ENCODE measurements around the gene FHIT. TPM values are rescaled to one million over a fixed set of nuclear protein-coding genes. Genes with fewer than 3 reads are reported as not detected.

Gene FHIT
- total RNA-seq, 2 experiments from 2014 or later = 86.0 to 90.6 TPM

- no peak overlapping the region for H3K27ac Mint-ChIP-seq
- no peaks in the 10 kb centered on the region for H3K4me1 ChIP-seq (ENCODE audit: insufficient read depth, low read length)
- H3K9me3 Mint-ChIP-seq = no peaks in the 10 kb centered on the region
- no peak overlapping the region for H3K4me3 ChIP-seq (ENCODE audit: low read length)
- peaks cover 37% of the 10 kb centered on the region for H3K4me1 Mint-ChIP-seq (ENCODE audit: low read depth)
- intact Hi-C loops (cut with DNase I, micrococcal nuclease) = loop anchor here in 1 of 2 experiments (5.0 kb wide), 1 partner anchor 239 kb away; no protein-coding TSS in a partner anchor
- no peak for ATAC-seq (ENCODE audit: poor library complexity)
- peaks cover 22% of the 10 kb centered on the region for H3K36me3 Mint-ChIP-seq (ENCODE audit: low read depth)
- POLR2A ChIA-PET = interaction anchor here (0.6 kb wide), 1 partner anchor 570 kb away, joined by 3 read pairs; no protein-coding TSS in a partner anchor
- H3K27me3 ChIP-seq (ENCODE audit: control insufficient read depth in 1 of 2, insufficient read depth in 2 of 2, low read length in 2 of 2) = no peaks in the 10 kb centered on the region
- no peak overlapping the region for H3K4me3 Mint-ChIP-seq
- no peak for DNase-seq
- H3K36me3 ChIP-seq (ENCODE audit: insufficient read depth, low read length) = no peaks in the 10 kb centered on the region
- no peak for TF ChIP-seq CTCF (IDR thresholded peaks at IDR 0.05)
- no peak overlapping the region for H3K27ac ChIP-seq (ENCODE audit: low read depth in 1 of 2, low read length in 2 of 2)
- CTCF ChIA-PET = interaction anchor here (1.1 kb wide), 1 partner anchor 47 kb away, joined by 3 read pairs; no protein-coding TSS in a partner anchor
- no peaks in the 10 kb centered on the region for H3K9me3 ChIP-seq (ENCODE audit: control insufficient read depth in 1 of 2, insufficient read depth in 1 of 2, low read length in 2 of 2)
- no peaks in the 10 kb centered on the region for H3K27me3 Mint-ChIP-seq
Measured at GRCh38 chr3:59811160-59811559, 1440.1 kb downstream of the FHIT start.

DNA sequence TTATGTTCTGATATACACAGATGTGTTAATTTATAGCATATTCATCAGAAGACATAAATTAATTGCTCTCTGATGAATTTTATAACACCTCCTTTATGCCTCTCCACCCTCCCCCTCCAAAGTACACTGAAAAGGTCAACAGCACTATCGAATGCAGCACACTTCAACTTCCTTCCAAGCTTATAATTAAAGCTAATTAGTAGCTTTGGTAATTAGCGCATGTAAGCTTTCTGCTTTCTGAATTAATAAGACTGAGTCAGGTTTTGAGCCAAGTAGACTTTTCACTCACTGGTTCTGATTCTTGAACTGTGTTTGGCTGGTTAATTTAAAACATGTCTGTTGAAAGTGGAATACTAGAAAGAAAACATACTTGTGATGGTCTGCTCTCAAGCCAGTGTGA, 1440.6 kb downstream of the FHIT start:
- intact Hi-C loops (cut with DNase I, micrococcal nuclease) = loop anchor here in 1 of 2 experiments (5.0 kb wide), 1 partner anchor 238 kb away; no protein-coding TSS in a partner anchor
- Histone ChIP-seq H3K27me3 (ENCODE audit: control insufficient read depth in 1 of 2, insufficient read depth in 2 of 2, low read length in 2 of 2) (no peaks in the 10 kb centered on the region), H3K4me3 (ENCODE audit: low read length) (no peak overlapping the region), H3K27ac (ENCODE audit: low read depth in 1 of 2, low read length in 2 of 2) (no peak overlapping the region), H3K36me3 (ENCODE audit: insufficient read depth, low read length) (no peaks in the 10 kb centered on the region), H3K9me3 (ENCODE audit: control insufficient read depth in 1 of 2, insufficient read depth in 1 of 2, low read length in 2 of 2) (no peaks in the 10 kb centered on the region), H3K4me1 (ENCODE audit: insufficient read depth, low read length) (no peaks in the 10 kb centered on the region)
- no peak for ATAC-seq (ENCODE audit: poor library complexity)
- POLR2A ChIA-PET = no interaction called here
- no peaks in the 10 kb centered on the region for H3K9me3 Mint-ChIP-seq
- no peak for DNase-seq
- H3K4me3 Mint-ChIP-seq = no peak overlapping the region
- peaks cover 37% of the 10 kb centered on the region for H3K4me1 Mint-ChIP-seq (ENCODE audit: low read depth)
- H3K27me3 Mint-ChIP-seq = no peaks in the 10 kb centered on the region
- no peak for TF ChIP-seq CTCF (IDR thresholded peaks at IDR 0.05)
- no peak overlapping the region for H3K27ac Mint-ChIP-seq
- peaks cover 19% of the 10 kb centered on the region for H3K36me3 Mint-ChIP-seq (ENCODE audit: low read depth)
- CTCF ChIA-PET = interaction anchor here (1.1 kb wide), 1 partner anchor 235 kb away, joined by 3 read pairs; no protein-coding TSS in a partner anchor

GRCh38 chr3:59809710-59810444, 1441.4 kb downstream of the FHIT start:
- Histone ChIP-seq H3K4me1 (ENCODE audit: insufficient read depth, low read length) (no peaks in the 10 kb centered on the region), H3K9me3 (ENCODE audit: control insufficient read depth in 1 of 2, insufficient read depth in 1 of 2, low read length in 2 of 2) (no peaks in the 10 kb centered on the region), H3K27me3 (ENCODE audit: control insufficient read depth in 1 of 2, insufficient read depth in 2 of 2, low read length in 2 of 2) (no peaks in the 10 kb centered on the region), H3K27ac (ENCODE audit: low read depth in 1 of 2, low read length in 2 of 2) (no peak overlapping the region), H3K36me3 (ENCODE audit: insufficient read depth, low read length) (no peaks in the 10 kb centered on the region), H3K4me3 (ENCODE audit: low read length) (no peak overlapping the region)
- DNase-seq = peak in 3 of 14 experiments; percentile 14 to 23 (median 19)
- CTCF ChIA-PET = interaction anchor here (1.1 kb wide), 1 partner anchor 235 kb away, joined by 3 read pairs; no protein-coding TSS in a partner anchor
- Mint-ChIP-seq H3K27ac (no peak overlapping the region), H3K9me3 (no peaks in the 10 kb centered on the region), H3K4me1 (ENCODE audit: low read depth) (peaks cover 34% of the 10 kb centered on the region), H3K27me3 (no peaks in the 10 kb centered on the region), H3K36me3 (ENCODE audit: low read depth) (peaks cover 13% of the 10 kb centered on the region), H3K4me3 (no peak overlapping the region)
- POLR2A ChIA-PET = interaction anchor here (0.5 kb wide), 1 partner anchor 294 kb away, joined by 3 read pairs; no protein-coding TSS in a partner anchor
- TF ChIP-seq CTCF (IDR thresholded peaks at IDR 0.05) = no peak
- intact Hi-C loops (cut with DNase I, micrococcal nuclease) = loop anchor here (1.0 to 5.0 kb wide), 2 partner anchors 238 to 598 kb away; no protein-coding TSS in a partner anchor
- ATAC-seq (ENCODE audit: poor library complexity) = no peak

Measured in CD4-positive, alpha-beta T cell (primary cell).